Epithelial cell of esophagus (primary cell): Measurements from ENCODE around the gene CNIH4.

Experiments used
- DNase-seq: peaks from one replicate; pipeline ENCODE4 v3.0.0; 2010; ENCODE audit warnings: low read depth
- H3K4me3 ChIP-seq: 2 replicates; pipeline ENCODE4 v1.5.1; 2011; ENCODE audit warnings: mild to moderate bottlenecking, low read length, control low read depth
- TF ChIP-seq, protein P1 (sequence below): IDR thresholded peaks from 2 replicates; pipeline ENCODE4 v1.5.1; 2011; ENCODE audit warnings: low read depth, mild to moderate bottlenecking, low read length, control low read depth, inconsistent platforms; ENCODE audit not compliant: insufficient read depth; ENCODE audit errors: missing control alignments

Gene CNIH4

DNA sequence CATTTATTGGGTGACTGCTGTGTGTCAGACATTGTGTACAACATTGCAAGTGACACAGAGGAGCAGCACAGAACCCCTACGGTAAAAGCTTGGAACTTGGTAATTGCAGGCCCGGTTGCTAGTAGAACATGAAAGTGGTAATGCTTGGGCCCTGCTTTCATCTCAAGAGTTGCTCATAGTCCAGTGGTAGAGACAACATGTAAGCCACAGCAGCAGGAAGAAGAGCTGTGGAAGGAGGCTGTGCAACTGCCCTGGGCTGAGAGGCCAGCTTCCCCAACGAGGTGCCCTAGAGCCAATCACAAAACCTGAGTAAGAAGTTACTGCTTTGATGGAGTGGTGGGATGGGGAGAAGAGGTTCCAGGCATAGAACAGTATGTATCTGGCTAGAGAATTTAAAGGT lies 18.4 kb downstream of the CNIH4 start:
- H3K4me3 ChIP-seq, result no peak overlapping the region
- DNase-seq, result no peak
- TF ChIP-seq, protein P1, sequence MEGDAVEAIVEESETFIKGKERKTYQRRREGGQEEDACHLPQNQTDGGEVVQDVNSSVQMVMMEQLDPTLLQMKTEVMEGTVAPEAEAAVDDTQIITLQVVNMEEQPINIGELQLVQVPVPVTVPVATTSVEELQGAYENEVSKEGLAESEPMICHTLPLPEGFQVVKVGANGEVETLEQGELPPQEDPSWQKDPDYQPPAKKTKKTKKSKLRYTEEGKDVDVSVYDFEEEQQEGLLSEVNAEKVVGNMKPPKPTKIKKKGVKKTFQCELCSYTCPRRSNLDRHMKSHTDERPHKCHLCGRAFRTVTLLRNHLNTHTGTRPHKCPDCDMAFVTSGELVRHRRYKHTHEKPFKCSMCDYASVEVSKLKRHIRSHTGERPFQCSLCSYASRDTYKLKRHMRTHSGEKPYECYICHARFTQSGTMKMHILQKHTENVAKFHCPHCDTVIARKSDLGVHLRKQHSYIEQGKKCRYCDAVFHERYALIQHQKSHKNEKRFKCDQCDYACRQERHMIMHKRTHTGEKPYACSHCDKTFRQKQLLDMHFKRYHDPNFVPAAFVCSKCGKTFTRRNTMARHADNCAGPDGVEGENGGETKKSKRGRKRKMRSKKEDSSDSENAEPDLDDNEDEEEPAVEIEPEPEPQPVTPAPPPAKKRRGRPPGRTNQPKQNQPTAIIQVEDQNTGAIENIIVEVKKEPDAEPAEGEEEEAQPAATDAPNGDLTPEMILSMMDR, result no peak

DNA sequence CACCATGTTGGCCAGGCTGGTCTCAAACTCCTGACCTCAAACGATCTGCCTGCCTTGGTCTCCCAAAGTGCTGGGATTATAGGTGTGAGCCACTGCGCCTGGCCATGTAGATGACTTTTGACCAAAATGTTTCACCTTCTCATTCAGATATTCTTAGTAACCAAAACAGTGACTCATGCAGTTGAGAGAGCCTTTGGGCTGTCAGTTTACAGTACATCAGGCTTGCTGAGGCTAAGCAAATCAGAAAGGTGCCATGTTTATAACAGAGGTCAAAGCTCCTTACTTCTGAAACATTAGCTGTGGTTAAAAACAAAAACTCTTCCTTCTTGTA lies 21.0 kb downstream of the CNIH4 start:
- H3K4me3 ChIP-seq, result no peak overlapping the region
- DNase-seq, result peak; percentile 64
- TF ChIP-seq, protein P1, result no peak

GRCh38 chr1:224378855-224379631 lies 22.4 kb downstream of the CNIH4 start:
- TF ChIP-seq, protein P1, result no peak
- no peak overlapping the region for H3K4me3 ChIP-seq
- DNase-seq, result no peak

- H3K4me3 ChIP-seq, result no peak overlapping the region
- TF ChIP-seq, protein P1, result no peak
- no peak for DNase-seq
These were observed 23.3 kb downstream of the CNIH4 start for GRCh38 chr1:224380003-224380402.

DNA sequence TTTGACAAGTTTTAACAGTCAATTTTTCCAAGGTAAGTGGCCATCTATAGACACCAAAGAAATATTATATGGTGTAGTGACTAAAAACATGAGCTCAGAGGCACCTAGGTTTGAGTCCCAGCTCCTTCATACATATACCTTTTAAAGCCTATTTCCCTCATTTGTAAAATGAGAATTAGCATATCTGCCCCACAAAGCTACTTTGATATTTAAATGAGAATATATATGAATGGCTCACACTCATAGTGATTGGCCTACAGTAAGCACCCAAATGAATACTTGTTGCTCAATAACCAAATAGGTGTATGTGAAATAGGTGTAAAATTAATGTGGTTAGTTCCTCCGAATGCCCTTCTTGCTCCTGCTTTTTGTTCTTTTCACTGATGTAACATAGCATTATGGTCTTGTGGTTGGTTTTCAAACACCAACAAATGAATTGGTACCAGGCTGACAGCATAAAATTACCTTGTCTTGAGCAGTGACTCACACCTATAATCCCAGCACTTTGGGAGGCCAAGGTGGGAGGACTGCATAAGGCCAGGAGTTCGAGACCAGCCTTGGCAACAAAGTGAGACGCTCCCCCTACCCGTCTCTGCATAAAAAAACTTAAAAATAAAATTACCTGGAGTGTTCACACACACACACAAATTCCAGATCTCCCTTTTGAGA lies 25.3 kb downstream of the CNIH4 start:
- TF ChIP-seq, protein P1, result no peak
- no peak for DNase-seq
- no peak overlapping the region for H3K4me3 ChIP-seq

DNA sequence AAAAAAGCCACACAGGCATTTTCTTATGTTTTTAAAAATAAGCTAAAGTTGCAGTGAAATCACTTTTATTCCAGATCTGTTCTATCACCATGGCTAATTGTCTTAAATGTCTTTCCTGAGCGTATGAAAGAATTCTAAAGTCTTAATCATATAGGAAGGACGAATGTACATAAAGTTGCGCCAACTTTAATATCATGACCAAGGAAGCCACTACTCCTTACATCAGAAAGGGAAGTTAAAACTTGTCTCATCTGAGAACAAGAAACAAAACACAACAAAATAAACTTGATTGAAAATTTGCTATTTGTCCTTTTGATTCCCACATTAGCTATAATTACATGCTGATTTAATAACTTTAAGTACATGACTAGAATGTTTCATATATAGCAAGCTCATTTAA lies 26.5 kb downstream of the CNIH4 start:
- H3K4me3 ChIP-seq, result no peak overlapping the region
- TF ChIP-seq, protein P1, result no peak
- DNase-seq, result no peak
